NT2/D1 (cell line): ENCODE data around the gene GLIS2.

ENCODE experiments used
- YY1 ChIP-seq: IDR thresholded peaks from 2 replicates; pipeline ENCODE4 v1.6.1; 2011; ENCODE audit not compliant: insufficient read length, insufficient read depth
- ZNF274 ChIP-seq: IDR thresholded peaks from 2 replicates; pipeline ENCODE4 v1.6.1; 2011; ENCODE audit warnings: mild to moderate bottlenecking, low read depth, low read length

DNA sequence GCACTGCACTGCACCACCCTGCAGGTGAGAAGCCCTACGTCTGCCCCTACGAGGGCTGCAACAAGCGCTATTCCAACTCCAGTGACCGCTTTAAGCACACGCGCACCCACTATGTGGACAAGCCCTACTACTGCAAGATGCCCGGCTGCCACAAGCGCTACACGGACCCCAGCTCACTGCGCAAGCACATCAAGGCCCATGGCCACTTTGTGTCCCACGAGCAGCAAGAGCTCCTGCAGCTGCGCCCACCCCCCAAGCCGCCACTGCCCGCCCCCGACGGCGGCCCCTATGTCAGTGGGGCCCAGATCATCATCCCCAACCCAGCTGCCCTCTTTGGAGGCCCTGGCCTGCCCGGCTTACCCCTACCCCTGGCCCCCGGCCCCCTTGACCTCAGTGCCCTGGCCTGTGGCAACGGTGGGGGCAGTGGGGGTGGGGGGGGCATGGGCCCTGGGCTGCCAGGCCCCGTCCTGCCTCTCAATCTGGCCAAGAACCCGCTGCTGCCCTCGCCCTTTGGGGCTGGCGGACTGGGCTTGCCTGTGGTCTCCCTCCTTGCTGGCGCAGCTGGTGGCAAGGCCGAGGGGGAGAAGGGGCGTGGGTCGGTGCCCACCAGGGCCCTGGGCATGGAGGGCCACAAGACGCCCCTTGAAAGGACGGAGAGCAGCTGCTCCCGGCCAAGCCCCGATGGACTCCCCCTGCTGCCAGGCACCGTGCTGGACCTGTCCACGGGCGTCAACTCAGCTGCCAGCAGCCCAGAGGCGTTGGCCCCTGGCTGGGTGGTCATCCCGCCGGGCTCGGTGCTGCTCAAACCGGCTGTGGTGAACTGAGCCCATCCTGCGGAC is 21.1 kb downstream of the GLIS2 start:
- TF ChIP-seq YY1, result no peak
- TF ChIP-seq ZNF274, result no peak
